ENCODE measurements around the gene WWC1.
"Not testable (repeated sequence)": the region's sequence is repeated elsewhere in the genome, so short reads cannot be mapped to it uniquely, and the experiment has no call there.

Gene WWC1

GRCh38 chr5:168415971-168416370 is 124.5 kb downstream of the WWC1 start:
- no peak for DNase-seq

GRCh38 chr5:168417731-168418429 is 126.4 kb downstream of the WWC1 start:
- no peak for DNase-seq

GRCh38 chr5:168420461-168420860 is 129.0 kb downstream of the WWC1 start:
- DNase-seq = no peak

- no peak for DNase-seq
Observed at GRCh38 chr5:168422431-168422830, 131.0 kb downstream of the WWC1 start.

GRCh38 chr5:168423478-168423877 is 132.0 kb downstream of the WWC1 start:
- no peak for DNase-seq

- no peak for DNase-seq
Observed at GRCh38 chr5:168423971-168424370, 132.5 kb downstream of the WWC1 start.

GRCh38 chr5:168424594-168425323 is 133.3 kb downstream of the WWC1 start:
- DNase-seq = no peak

- DNase-seq = no peak
Observed at GRCh38 chr5:168426007-168426863, 134.8 kb downstream of the WWC1 start.

GRCh38 chr5:168426864-168427172 is 135.4 kb downstream of the WWC1 start:
- no peak for DNase-seq

GRCh38 chr5:168427224-168427623 is 135.8 kb downstream of the WWC1 start:
- DNase-seq = no peak

- DNase-seq = no peak
Observed at GRCh38 chr5:168428552-168428951, 137.1 kb downstream of the WWC1 start.

GRCh38 chr5:168430296-168430695 is 138.9 kb downstream of the WWC1 start:
- no peak for DNase-seq

- DNase-seq = no peak
Observed at GRCh38 chr5:168432903-168433302, 141.5 kb downstream of the WWC1 start.

- DNase-seq = no peak
Observed at GRCh38 chr5:168434001-168434400, 142.6 kb downstream of the WWC1 start.

- no peak for DNase-seq
Observed at GRCh38 chr5:168434746-168435321, 143.4 kb downstream of the WWC1 start.

- DNase-seq = not testable (repeated sequence)
Observed at GRCh38 chr5:168435340-168435739, 143.9 kb downstream of the WWC1 start.

- DNase-seq = no peak
Observed at GRCh38 chr5:168438349-168438748, 146.9 kb downstream of the WWC1 start.

- DNase-seq = no peak
Observed at GRCh38 chr5:168443533-168443932, 152.1 kb downstream of the WWC1 start.

GRCh38 chr5:168443950-168444700 is 152.7 kb downstream of the WWC1 start:
- no peak for DNase-seq

- no peak for DNase-seq
Observed at GRCh38 chr5:168446983-168447619, 155.7 kb downstream of the WWC1 start.

GRCh38 chr5:168447808-168448207 is 156.4 kb downstream of the WWC1 start:
- DNase-seq = no peak

- no peak for DNase-seq
Observed at GRCh38 chr5:168449166-168449565, 157.7 kb downstream of the WWC1 start.

All from CD4-positive, alpha-beta T cell treated with Interleukin-4 for 1 hour (primary cell).